ENCODE data around the gene NAGS.

DNA sequence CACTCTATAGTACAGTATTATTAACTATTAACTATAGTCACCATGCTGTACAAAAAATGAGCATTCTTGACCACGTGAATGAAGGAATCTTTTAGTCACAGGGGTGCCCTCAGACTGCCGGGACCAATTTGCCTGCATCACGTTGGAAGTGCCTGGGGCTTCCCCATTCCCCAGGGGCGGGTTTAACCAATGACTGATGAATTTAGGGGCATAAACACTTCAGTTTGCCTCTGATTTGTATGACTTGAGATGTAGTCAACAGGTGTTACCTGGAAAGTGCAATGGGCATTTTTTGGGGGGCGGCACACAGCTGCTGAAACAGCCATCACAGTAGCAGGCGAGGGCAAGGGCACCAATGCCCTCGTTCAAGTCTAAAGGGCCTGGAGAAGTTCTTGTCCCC is 41.9 kb upstream of the NAGS start:
- TF ChIP-seq, protein P1, sequence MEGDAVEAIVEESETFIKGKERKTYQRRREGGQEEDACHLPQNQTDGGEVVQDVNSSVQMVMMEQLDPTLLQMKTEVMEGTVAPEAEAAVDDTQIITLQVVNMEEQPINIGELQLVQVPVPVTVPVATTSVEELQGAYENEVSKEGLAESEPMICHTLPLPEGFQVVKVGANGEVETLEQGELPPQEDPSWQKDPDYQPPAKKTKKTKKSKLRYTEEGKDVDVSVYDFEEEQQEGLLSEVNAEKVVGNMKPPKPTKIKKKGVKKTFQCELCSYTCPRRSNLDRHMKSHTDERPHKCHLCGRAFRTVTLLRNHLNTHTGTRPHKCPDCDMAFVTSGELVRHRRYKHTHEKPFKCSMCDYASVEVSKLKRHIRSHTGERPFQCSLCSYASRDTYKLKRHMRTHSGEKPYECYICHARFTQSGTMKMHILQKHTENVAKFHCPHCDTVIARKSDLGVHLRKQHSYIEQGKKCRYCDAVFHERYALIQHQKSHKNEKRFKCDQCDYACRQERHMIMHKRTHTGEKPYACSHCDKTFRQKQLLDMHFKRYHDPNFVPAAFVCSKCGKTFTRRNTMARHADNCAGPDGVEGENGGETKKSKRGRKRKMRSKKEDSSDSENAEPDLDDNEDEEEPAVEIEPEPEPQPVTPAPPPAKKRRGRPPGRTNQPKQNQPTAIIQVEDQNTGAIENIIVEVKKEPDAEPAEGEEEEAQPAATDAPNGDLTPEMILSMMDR (IDR thresholded peaks at IDR 0.05 in 2 of 3, conservative IDR thresholded peaks at IDR 0.05 in 1 of 3; ENCODE audit: borderline replicate concordance in 1 of 3, insufficient read depth in 1 of 3, low read depth in 2 of 3, low read length in 2 of 3): no peak
- TF ChIP-seq POLR2A (IDR thresholded peaks at IDR 0.05; ENCODE audit: borderline replicate concordance, extremely low read depth, insufficient read depth, insufficient read length): no peak
- TF ChIP-seq YY1 (IDR thresholded peaks at IDR 0.05; ENCODE audit: extremely low read depth, insufficient replicate concordance, low read depth, low read length): no peak
- no peak for TF ChIP-seq SRF (IDR thresholded peaks at IDR 0.05; ENCODE audit: low read depth)
- no peak for TF ChIP-seq CEBPB (IDR thresholded peaks at IDR 0.05; ENCODE audit: low read depth)
- no peak for TF ChIP-seq EZH2phosphoT487 (IDR thresholded peaks at IDR 0.05; ENCODE audit: borderline replicate concordance)
- no peak for TF ChIP-seq JUND (IDR thresholded peaks at IDR 0.05)
- TF ChIP-seq ZNF274 (IDR thresholded peaks at IDR 0.05; ENCODE audit: low read depth, low read length): no peak
- no peak for TF ChIP-seq POLR2AphosphoS5 (IDR thresholded peaks at IDR 0.05; ENCODE audit: low read depth, low read length)

Measured in HCT116 (cell line).